HG03460 (cell line): ENCODE measurements around the gene ADCY3.
A peak's percentile ranks its signal among the peaks of the same experiment; 100 is the strongest.

Experiments
- ATAC-seq: cut with Tn5 transposase; IDR thresholded peaks from one replicate; pipeline ENCODE4 v1.9.1; 2021; ENCODE audit not compliant: unreplicated experiment

ADCY3 gene

DNA sequence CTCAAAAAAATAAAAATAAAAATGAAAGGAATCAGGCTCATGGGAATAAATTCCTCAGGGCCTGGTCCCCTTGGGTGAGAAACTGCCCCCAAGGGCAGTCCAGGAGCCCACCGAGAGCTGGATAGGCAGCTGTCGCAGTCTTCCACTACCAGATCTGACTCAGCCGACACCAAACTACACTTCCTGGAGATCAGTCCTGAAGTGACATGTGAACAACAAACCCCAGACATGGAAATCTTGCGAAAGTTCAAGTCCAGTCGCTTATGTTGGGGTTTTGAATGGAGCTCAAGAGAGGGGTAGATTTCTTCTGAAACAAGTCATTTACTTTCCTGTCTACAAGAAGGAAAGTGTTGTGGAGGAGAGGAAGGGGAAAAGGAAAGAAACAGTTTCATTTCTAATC is 12.9 kb downstream of the ADCY3 start:
- ATAC-seq: no peak

DNA sequence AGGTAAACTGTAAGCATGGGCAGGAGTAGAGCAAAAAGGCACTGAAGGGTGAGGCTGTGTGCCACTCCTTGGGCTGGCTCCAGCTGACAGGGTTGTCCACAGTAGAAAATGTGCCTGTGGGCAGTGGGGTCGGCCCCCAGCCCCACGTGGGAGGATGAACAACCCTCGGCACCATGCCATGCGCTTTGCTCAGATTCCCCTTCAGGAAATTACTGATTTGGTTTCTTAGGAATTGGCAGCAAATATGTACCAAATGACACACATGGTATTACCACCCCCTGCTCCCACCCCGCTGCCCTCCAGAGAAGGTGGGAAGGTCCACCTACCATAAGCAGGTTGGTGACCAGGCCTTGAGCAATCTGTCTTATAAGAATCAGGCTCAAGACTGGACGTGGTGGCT is 13.6 kb downstream of the ADCY3 start:
- no peak for ATAC-seq

DNA sequence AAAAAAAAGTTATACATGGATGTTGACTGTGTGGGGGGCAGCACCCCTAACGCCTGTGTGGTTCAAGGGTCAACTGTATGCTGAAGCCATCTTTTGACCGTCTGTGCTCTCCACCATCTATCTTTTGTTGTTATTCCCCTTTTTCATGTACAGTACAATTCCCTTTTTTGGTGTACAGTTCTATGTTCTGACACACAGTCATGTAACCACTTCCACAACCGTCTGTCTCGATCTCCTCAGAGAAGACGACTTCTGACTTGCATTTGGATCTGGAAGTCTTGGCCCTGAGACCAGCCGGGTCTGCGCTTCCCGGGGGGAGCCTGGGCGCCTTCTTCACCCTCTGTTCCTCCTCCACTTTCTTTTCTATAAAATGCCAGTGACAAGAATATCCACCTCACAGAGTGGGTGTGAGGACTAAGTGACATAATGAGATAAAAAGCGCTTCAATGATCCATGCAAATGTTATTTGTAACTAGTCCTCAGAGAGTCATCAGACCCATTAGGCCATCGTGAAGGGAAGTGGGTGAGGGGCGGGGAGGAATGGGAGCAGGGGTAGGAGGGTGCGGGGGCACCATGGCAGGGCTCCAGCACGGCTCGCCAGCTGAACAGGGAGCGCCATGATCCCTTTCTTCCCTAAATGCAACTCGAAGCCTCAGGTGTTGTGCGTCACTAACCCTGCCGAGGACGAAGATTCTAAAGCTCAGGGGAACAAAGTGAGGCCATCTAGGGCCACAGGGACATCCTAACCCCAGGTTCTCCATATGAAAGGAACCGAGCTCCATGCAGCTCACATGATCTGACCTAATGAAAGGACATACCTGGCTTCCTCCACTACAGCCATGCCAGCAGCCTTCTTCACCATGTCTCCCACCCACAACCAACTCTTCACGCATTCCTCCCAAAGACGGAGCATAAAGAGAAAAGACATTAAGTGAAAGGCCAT is 16.6 kb downstream of the ADCY3 start:
- ATAC-seq: no peak

GRCh38 chr2:24899361-24899910 is 20.6 kb downstream of the ADCY3 start:
- no peak for ATAC-seq

DNA sequence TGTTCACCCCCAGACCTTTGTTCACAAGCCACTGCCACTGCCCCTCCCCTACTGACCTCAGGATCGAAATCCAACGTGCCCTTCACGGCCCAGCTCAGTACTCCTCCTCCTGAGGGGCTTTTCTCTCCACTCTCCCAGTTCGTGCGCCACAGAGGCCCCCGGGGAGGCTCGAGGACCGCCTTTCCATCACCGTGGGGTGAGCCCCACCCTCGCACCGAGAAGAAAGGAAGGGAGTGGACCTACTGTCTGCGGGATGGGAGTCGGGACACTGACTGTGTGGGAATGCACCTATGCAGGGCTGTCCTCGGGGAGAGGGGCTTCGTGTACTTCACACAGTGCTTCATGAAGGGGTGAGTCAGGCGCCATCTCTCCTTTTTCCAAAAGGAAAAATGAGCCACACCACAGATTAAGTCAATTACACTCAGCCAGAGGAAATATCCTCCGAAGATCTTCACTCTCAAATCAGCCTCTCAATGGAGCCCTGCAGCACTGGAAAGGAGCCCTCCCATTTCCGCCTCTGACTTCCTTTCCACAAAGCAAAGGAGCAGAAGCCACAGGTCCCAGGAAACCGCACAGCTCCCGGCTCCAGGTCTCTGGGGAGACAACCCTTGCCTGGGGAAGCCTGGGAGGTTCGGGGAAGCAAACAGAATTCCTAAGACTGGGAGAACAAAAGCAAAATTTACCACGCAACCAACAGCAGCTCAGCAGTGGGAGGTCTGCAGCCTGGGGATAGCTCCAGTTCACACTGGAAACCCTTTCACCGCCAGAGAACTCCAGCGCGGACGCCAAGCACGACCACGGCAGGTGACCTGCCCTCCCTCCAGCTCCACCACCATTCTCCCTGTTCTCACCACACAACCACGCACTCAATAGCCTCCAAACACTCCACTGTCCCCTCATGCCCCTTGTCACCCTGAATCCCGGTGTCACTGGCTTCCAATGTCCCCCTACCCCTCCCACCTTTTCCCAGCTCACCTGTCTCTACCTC is 21.6 kb downstream of the ADCY3 start:
- ATAC-seq: no peak

DNA sequence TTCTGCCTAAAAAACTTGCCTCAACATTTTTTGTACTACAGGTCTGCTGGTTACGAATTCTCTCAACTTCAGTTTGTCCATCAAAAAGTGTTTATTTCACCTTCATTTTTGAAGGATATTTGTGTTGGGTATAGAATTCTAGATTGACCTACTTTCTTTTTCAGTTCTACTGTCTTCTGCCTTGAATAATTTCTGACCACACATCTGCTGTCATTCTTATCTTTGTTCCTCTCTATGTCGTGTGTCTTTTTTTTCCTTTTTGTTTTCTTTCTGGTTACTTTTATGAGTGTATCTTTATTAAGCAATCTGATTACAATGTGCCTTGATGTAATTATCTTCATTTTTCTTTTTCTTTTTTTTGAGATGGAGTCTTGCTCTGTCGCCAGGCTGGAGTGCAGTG is 25.3 kb downstream of the ADCY3 start:
- no peak for ATAC-seq

DNA sequence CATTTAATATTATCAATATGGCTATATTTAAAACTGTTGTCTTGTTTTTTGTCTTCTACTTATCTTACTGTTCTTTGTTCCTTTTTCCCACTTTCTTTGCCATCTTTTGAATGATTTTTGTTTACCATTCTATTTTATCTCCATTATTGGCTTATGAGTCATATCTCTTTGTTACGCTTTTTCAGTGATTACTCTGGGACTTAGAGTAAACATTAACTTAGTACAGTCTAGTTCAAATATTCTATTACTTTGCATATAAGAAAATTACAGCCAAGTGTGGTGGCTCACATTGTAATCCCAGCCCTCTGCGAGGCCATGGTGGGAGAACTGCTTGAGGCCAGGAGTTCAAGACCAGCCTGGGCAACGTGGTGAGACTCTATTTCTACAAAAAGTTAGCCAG is 26.1 kb downstream of the ADCY3 start:
- no peak for ATAC-seq

DNA sequence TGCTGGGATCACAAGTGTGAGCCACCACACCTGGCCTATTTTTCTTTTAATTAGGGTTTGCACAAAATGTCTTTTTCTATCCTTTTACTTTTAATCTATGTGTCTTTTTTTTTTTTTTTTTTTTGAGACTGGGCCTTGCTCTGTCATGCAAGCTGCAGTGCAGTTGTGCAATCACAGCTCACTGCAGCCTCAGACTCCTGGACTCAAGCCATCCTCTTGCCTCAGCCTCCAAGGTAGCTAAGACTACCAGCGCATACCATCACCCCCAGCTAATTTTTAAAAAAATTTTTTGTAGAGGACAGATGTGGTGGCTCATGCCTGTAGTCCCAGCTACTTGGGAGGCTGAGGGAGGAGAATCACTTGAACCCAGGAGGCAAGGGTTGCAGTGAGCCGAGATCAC is 27.1 kb downstream of the ADCY3 start:
- no peak for ATAC-seq

- ATAC-seq: no peak
These were observed 28.8 kb downstream of the ADCY3 start for GRCh38 chr2:24891201-24891600.

DNA sequence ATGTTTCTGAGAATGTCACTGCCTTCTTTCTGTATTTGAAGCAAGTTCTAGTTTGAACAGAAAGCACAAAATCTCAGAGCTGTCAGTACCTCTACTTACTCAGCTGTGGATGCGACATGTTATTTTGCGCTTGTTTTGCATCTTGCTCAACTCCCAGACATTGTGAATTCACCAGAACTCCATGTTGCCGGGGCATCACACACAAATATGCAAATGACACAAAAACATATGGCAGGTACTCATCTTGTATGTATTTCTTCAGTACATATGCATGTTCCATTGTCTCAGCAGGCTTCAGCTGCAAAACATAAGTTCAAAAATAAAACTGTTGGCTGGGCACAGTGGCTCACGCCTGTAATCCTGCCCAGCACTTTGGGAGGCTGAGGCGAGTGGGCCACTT is 30.8 kb downstream of the ADCY3 start:
- ATAC-seq: no peak

DNA sequence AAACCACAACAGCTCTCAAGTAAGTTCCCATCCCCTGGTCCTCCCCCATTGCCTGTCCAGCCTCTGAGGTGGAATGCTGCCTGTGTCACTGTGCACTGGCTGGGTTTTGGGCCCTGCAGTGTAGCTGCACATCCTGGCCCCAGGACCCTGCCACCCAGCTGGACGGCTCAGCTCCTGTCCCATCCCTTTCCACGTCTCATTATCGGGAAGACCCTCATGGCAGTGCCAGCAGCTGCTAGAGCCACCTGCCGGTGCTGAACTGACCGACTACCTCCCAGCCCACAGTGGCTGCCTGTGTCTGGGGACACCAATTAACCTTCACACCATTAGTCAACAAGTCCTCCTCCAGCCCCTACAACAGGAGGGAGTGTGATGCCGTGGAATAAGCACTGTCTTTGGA is 31.9 kb downstream of the ADCY3 start:
- ATAC-seq: no peak

- no peak for ATAC-seq
These were observed 32.6 kb downstream of the ADCY3 start for GRCh38 chr2:24887307-24887874.

GRCh38 chr2:24886691-24887304 is 33.2 kb downstream of the ADCY3 start:
- peak; percentile 46 for ATAC-seq

- no peak for ATAC-seq
These were observed 33.9 kb downstream of the ADCY3 start for GRCh38 chr2:24886126-24886501.

DNA sequence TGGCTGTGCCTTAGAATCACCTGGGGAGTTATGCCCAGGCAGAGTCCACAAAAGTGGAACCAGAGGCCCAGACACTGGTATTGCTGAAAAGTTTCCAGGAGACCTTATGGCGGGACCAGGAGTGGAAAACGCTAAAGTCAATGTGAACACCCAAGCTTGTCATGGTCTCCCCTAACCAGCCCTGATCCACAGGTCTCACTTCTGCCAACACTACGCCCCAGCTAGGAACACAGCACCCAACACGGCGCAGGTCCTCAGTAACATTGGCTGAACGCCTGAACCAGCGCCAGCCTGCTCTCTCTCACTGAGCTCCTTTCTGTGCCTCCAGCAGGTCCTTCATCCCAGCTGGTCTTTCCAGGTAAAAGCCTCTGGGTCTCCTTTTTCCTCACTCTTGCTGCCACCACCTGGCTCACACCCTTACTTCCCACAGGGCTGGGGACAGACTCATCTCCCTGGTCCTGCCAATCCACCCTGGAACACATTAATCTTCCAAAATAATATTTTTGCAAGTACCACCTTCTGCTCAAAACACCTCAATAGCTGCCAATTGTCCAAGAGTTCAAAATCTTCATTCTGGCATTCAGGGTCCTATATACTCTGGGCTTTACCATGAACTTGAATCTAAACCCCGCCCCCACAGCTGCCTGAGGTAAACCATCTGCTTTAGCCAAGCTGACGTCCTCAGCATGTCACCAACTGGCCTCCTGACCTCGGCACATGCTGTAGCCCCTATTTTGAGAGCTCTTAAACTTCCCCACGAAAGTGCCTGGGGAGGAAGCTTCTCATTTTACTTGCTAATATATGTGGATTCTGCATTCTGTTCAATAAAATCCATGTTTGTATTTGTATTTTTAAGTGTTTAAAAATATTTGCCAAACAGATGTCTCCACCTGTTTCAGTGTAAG is 34.6 kb downstream of the ADCY3 start:
- ATAC-seq: no peak

GRCh38 chr2:24883946-24884345 is 36.1 kb downstream of the ADCY3 start:
- no peak for ATAC-seq

- ATAC-seq: no peak
These were observed 38.4 kb downstream of the ADCY3 start for GRCh38 chr2:24881623-24882022.

GRCh38 chr2:24881158-24881557 is 38.9 kb downstream of the ADCY3 start:
- no peak for ATAC-seq

DNA sequence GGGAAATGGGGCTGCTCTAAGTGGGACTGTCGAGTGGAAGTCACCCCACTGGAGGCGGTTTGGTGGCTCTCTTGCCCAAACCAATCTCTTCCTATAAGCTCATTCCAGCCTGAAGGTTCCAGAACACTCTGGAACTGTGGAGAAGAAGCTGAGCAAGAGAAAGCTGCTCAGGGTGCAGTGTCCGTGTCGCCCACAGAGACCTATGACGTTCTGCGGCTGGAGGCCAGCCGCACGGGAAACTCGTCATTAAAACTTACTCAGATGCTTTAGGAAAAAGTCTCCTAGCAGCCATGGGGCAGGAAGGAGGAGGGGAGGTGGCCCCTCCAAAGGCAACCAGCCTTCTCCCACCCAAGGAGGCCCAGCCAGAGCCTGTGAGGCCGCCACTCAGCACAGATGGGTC is 41.7 kb downstream of the ADCY3 start:
- no peak for ATAC-seq

DNA sequence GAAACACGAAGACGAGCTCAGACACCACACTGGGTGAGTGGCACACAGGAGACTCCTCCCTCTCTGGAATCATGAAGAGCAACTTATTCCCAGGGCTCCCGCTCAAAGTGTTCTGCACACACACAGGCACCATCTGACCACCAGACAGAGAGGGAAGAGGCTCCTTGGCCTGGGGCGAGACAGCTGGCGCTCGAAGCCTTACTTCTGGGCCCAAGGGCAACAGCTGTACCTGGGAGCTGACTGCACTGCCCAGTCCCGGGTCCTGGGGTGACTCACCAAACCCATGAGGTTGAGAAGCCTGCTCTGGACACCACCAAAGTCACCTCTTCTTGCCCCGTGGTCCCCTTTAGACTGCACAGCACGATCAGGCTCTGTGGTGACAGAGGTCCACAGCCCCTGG is 42.4 kb downstream of the ADCY3 start:
- ATAC-seq: no peak
